KMS-11 (cell line): Measurements from ENCODE around the gene TMEM214.
A peak's percentile ranks its signal among the peaks of the same experiment; 100 is the strongest.

Experiments
- H2AFZ ChIP-seq: fragments of 200-600 bp; sonication (generic); 2 replicates; pipeline ENCODE4 v1.6.1; 2016; ENCODE audit warnings: antibody characterized with exemption, mixed run types, low read depth
- H3K27ac ChIP-seq: fragments of 200-600 bp; sonication (generic); 2 replicates; pipeline ENCODE4 v1.6.1; 2016; ENCODE audit warnings: mild to moderate bottlenecking, mixed run types
- H3K27me3 ChIP-seq: fragments of 200-600 bp; sonication (generic); 2 replicates; pipeline ENCODE4 v1.6.1; 2017; ENCODE audit warnings: mild to moderate bottlenecking, low read depth, mixed run types, moderate library complexity; ENCODE audit not compliant: insufficient read depth
- H3K36me3 ChIP-seq: fragments of 200-600 bp; sonication (generic); 2 replicates; pipeline ENCODE4 v1.6.1; 2017; ENCODE audit warnings: mild to moderate bottlenecking, mixed run types; ENCODE audit not compliant: insufficient read depth
- H3K4me1 ChIP-seq: fragments of 200-600 bp; sonication (generic); 2 replicates; pipeline ENCODE4 v1.6.1; 2016; ENCODE audit warnings: mild to moderate bottlenecking, low read depth, mixed run types; ENCODE audit not compliant: poor library complexity, severe bottlenecking
- H3K4me2 ChIP-seq: fragments of 200-600 bp; sonication (generic); 2 replicates; pipeline ENCODE4 v1.7.0; 2016; ENCODE audit warnings: mild to moderate bottlenecking, mixed run types
- H3K4me3 ChIP-seq: fragments of 200-600 bp; sonication (generic); IDR thresholded peaks from 2 replicates; pipeline ENCODE4 v1.6.1; 2017; ENCODE audit warnings: low read depth, low read length, mixed read lengths; ENCODE audit not compliant: insufficient read depth
- H3K79me2 ChIP-seq: fragments of 200-600 bp; sonication (generic); 2 replicates; pipeline ENCODE4 v1.6.1; 2016; ENCODE audit warnings: low read depth, mixed run types; ENCODE audit not compliant: insufficient read depth
- H3K9ac ChIP-seq: fragments of 200-600 bp; sonication (generic); 2 replicates; pipeline ENCODE4 v1.6.1; 2016; ENCODE audit warnings: mild to moderate bottlenecking, mixed run types
- H4K20me1 ChIP-seq: fragments of 200-600 bp; sonication (generic); 2 replicates; pipeline ENCODE4 v1.6.1; 2016; ENCODE audit warnings: mild to moderate bottlenecking, mixed run types; ENCODE audit not compliant: insufficient read depth
- TF ChIP-seq, protein P1 (sequence below): fragments of 200-600 bp; sonication (generic); conservative IDR thresholded peaks from 2 replicates; pipeline ENCODE4 v1.6.1; 2017; ENCODE audit warnings: low read depth, mild to moderate bottlenecking, antibody characterized with exemption, low read length, moderate library complexity, mixed read lengths

TMEM214 gene

DNA sequence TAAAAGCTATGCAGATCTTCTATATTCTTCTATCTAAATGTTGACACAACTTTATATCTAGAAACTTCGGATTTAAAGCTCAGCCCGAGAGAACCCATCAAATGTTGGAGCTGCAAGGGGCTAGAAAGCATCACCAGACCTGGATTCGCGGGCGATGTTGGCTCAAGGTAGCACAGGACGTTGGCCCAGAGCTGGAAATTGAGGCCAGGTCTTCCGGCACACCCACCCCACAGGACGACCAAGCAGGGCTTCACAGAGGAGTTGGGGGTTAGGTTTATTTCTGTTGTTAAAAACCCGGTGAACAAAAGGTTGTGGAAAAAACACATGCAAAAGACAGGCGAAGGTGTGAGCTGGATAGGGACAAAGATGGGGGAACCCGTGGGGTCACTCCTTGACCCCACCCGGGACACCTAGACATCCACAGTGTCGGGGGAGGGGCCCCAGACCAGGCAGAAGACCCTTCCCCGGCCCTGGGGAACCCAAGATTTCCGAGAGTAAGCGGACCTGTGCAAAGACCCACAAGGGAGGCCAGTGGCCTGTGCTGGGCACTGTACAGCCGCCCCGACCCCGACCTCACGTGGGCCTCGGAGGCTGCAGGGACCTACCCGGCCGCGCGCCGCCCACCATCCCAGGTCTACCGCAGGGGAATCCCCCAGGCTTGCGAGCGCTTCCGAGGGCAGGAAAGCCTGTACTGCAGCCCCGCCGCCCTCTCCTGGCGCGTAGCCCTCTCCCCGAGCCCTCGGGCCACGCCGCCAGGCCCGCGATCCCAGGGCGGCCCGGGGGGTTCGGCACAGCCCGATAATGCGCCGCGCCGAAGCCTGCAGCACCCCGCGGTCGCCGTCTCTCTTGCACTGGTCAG is 16.9 kb downstream of the TMEM214 start:
- H4K20me1 ChIP-seq = no peaks in the 10 kb centered on the region
- H3K4me3 ChIP-seq = peak overlapping the region; percentile 85
- H2AFZ ChIP-seq = peak overlapping the region; percentile 42
- peak overlapping the region; percentile 42; the same call in 1 of the 2 replicates for H3K27ac ChIP-seq
- TF ChIP-seq, protein P1, sequence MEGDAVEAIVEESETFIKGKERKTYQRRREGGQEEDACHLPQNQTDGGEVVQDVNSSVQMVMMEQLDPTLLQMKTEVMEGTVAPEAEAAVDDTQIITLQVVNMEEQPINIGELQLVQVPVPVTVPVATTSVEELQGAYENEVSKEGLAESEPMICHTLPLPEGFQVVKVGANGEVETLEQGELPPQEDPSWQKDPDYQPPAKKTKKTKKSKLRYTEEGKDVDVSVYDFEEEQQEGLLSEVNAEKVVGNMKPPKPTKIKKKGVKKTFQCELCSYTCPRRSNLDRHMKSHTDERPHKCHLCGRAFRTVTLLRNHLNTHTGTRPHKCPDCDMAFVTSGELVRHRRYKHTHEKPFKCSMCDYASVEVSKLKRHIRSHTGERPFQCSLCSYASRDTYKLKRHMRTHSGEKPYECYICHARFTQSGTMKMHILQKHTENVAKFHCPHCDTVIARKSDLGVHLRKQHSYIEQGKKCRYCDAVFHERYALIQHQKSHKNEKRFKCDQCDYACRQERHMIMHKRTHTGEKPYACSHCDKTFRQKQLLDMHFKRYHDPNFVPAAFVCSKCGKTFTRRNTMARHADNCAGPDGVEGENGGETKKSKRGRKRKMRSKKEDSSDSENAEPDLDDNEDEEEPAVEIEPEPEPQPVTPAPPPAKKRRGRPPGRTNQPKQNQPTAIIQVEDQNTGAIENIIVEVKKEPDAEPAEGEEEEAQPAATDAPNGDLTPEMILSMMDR = no peak
- H3K79me2 ChIP-seq = no peaks in the 10 kb centered on the region
- no peaks in the 10 kb centered on the region for H3K36me3 ChIP-seq
- H3K4me1 ChIP-seq = peaks cover 6% of the 10 kb centered on the region
- H3K27me3 ChIP-seq = no peaks in the 10 kb centered on the region
- peak overlapping the region; percentile 96 for H3K4me2 ChIP-seq
- H3K9ac ChIP-seq = peak overlapping the region; percentile 35; the same call in 1 of the 2 replicates

DNA sequence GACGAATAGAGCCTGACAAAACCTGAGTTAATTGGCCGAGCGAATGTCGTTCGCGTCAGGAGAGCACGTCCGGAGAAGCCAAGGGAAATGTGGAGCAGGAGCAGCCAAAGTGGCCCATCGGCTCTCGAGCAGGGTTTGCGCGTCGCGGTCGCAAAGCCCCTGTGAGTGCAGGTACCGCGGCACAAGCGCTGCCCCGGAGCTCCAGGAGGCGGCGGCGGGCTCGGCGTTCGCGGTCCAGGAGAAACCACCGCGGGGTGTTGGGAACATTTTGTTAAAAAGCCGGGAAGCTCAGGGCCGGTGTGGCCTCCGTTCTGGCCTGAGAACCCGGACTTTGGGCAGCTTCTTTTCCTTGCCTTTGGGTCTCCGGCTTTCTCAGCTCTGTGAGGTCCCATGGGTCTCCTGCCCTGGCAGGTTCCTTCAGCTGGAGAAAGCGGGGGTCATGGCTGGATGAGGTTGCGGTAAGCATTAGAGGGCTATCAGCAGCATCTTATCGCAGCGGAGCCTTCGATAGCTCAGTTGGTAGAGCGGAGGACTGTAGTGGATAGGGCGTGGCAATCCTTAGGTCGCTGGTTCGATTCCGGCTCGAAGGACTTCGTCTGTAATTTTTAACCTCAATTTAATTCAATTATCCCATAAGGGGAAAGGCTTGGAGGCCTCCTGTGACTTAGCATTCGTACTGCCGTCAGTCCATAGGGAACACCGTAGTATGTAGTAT is 17.7 kb downstream of the TMEM214 start:
- H3K27me3 ChIP-seq = no peaks in the 10 kb centered on the region
- no peaks in the 10 kb centered on the region for H3K79me2 ChIP-seq
- H4K20me1 ChIP-seq = no peaks in the 10 kb centered on the region
- peak overlapping the region; percentile 96 for H3K4me2 ChIP-seq
- H3K9ac ChIP-seq = peak overlapping the region; percentile 35; the same call in 1 of the 2 replicates
- TF ChIP-seq, protein P1 = no peak
- peak overlapping the region; percentile 58 for H3K27ac ChIP-seq
- H3K4me1 ChIP-seq = peaks cover 6% of the 10 kb centered on the region
- H3K4me3 ChIP-seq = no peak overlapping the region
- no peaks in the 10 kb centered on the region for H3K36me3 ChIP-seq
- H2AFZ ChIP-seq = peak overlapping the region; percentile 42

DNA sequence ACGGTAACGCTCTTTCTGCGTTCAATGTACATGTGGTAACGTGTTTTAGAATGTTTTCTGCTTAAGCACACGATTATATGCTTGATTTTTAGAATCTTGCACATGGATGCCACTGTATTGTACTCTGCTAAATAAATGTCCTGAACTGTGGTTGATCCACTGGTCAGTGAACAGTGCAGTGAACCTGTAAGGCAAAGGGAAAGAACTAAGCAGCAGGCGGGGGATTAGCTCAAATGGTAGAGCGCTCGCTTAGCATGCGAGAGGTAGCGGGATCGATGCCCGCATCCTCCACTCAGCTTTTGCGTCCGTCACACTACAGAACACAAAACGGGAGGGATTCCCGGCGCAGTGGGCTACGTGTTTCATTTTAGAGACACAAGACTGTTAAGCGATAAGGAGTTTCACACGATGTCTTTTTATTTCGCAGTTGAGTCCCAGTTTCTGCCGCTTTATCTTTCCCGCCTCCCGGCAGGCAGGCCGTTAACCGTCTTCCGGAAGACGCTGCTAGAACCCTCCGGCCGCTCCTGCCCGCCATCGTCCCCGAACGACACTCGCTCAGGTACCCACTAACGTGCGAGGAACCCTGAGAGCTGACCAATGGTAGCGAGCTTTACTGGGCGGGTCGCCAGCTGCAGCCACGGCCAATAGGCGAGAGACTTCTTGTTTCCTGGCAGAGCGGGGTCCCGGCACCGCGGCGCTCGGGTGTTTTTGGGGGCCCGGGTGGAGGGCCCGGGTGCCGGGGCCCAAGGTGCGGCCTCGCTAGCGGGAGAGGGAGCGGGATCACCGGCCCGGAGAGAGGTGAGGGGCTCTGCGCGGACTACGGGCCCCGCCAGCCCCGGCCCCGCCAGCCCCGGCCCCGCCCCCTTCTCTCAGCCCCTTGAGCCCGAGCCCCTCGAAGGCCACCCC is 18.5 kb downstream of the TMEM214 start, which contains the start of gene AGBL5:
TSS of gene AGBL5 (plus strand) at position 673 of the 906 bp plus-strand sequence. CDS start 1,291 bp downstream, outside the sequence.
- H3K4me3 ChIP-seq = peak within 1 kb of the TSS; percentile 91
- no peaks in the 10 kb centered on the region for H4K20me1 ChIP-seq
- H3K4me1 ChIP-seq = peaks cover 6% of the 10 kb centered on the region
- H2AFZ ChIP-seq = peak within 1 kb of the TSS; percentile 80
- peak within 1 kb of the TSS; percentile 35; the same call in 1 of the 2 replicates for H3K9ac ChIP-seq
- H3K27ac ChIP-seq = peak within 1 kb of the TSS; percentile 58
- H3K27me3 ChIP-seq = no peaks in the 10 kb centered on the region
- TF ChIP-seq, protein P1 = no peak
- H3K79me2 ChIP-seq = no peaks in the 10 kb centered on the region
- no peaks in the 10 kb centered on the region for H3K36me3 ChIP-seq
- H3K4me2 ChIP-seq = peak within 1 kb of the TSS; percentile 96
